K562 (cell line): ENCODE results near the gene SLC25A26.

ENCODE experiments used
- CC2D1A ChIP-seq: fragments of 450-650 bp; IDR thresholded peaks from 2 replicates; pipeline ENCODE4 v1.6.1; 2017; ENCODE audit warnings: mild to moderate bottlenecking
- GABPA ChIP-seq: fragments of 200-800 bp; sonication (Bioruptor generic); conservative IDR thresholded peaks from 2 replicates; pipeline ENCODE4 v1.6.1; 2016; ENCODE audit warnings: low read depth, missing genetic modification characterization, missing compliant biosample characterization
- KDM2B ChIP-seq: fragments of 250-450 bp; sonication (Bioruptor Pico); IDR thresholded peaks from 2 replicates; pipeline ENCODE4 v1.8.0; 2021; ENCODE audit warnings: mild to moderate bottlenecking, moderate library complexity
- NONO ChIP-seq, 2 experiments: fragments of 200-400 bp in 1 of 2; fragments of 450-650 bp in 1 of 2; formaldehyde crosslinking in 1 of 2; IDR thresholded peaks; 2 replicates each; pipeline ENCODE4 v1.6.1; 2017; ENCODE audit warnings: low read depth in 2 of 2, mild to moderate bottlenecking in 2 of 2, moderate library complexity in 2 of 2, low read length in 1 of 2
- POLR2A ChIP-seq: fragments of 450-650 bp; conservative IDR thresholded peaks from 2 replicates; pipeline ENCODE4 v1.6.1; 2016
- SMARCB1 ChIP-seq: IDR thresholded peaks from 2 replicates; pipeline ENCODE4 v1.6.1; 2011; ENCODE audit warnings: improper control_type of control experiment, low read depth; ENCODE audit not compliant: insufficient read length
- TCF7L2 ChIP-seq: fragments of 150-350 bp; IDR thresholded peaks from 2 replicates; pipeline ENCODE4 v1.6.1; 2016; ENCODE audit warnings: low read depth, mild to moderate bottlenecking, low read length, moderate library complexity
- ZBTB17 ChIP-seq: fragments of 450-650 bp; formaldehyde crosslinking; IDR thresholded peaks from 2 replicates; pipeline ENCODE4 v1.4.0; 2020; ENCODE audit warnings: mild to moderate bottlenecking
- ZNF274 ChIP-seq: IDR thresholded peaks from 2 replicates; pipeline ENCODE4 v1.6.1; 2011; ENCODE audit warnings: low read depth, mild to moderate bottlenecking, low read length, moderate library complexity, borderline replicate concordance
- TF ChIP-seq, protein P1 (sequence below), 2 experiments: fragments of 450-650 bp; formaldehyde crosslinking in 1 of 2; IDR thresholded peaks; 2 replicates each; pipeline versions ENCODE4 v1.4.0 to v1.6.1; 2014 to 2020; ENCODE audit warnings: mild to moderate bottlenecking in 2 of 2, borderline replicate concordance in 1 of 2, low read depth in 1 of 2
- TF ChIP-seq, protein P2 (sequence below), 3 experiments: IDR thresholded peaks in 2 of 3; conservative IDR thresholded peaks in 1 of 3; 2 replicates each; pipeline ENCODE4 v1.5.1; 2011 to 2012; ENCODE audit warnings: low read length in 3 of 3, mild to moderate bottlenecking in 3 of 3, control low read depth in 2 of 3, improper control_type of control experiment in 1 of 3, inconsistent platforms in 1 of 3, low read depth in 1 of 3, mixed read lengths in 1 of 3, moderate library complexity in 1 of 3; ENCODE audit not compliant: insufficient read depth in 2 of 3
- TF ChIP-seq, protein P3 (sequence below): fragments of 250-450 bp; sonication (Bioruptor Pico); IDR thresholded peaks from 2 replicates; pipeline ENCODE4 v1.8.0; 2021; ENCODE audit warnings: borderline replicate concordance, mild to moderate bottlenecking, moderate library complexity; ENCODE audit not compliant: poor library complexity, severe bottlenecking

DNA sequence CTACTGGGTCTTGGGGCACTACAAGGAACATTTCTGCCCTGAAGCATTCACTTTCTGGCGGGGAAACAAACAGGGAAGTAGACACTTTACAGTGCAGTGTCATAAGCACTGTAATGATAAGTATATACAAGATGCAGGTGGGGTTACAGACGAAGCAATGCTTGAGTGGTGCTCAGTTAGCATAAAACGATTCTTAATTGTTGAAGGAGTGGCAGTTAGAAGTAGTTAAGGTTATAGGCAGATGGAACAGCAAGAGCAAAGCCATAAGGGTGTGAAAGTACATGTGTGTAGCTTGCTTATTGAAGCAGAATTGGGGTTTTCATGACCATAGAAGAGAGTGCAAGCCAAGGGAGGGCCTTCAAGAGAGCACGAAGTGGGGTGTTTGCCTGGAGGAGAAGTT is 46.2 kb downstream of the SLC25A26 start:
- TF ChIP-seq, protein P1, sequence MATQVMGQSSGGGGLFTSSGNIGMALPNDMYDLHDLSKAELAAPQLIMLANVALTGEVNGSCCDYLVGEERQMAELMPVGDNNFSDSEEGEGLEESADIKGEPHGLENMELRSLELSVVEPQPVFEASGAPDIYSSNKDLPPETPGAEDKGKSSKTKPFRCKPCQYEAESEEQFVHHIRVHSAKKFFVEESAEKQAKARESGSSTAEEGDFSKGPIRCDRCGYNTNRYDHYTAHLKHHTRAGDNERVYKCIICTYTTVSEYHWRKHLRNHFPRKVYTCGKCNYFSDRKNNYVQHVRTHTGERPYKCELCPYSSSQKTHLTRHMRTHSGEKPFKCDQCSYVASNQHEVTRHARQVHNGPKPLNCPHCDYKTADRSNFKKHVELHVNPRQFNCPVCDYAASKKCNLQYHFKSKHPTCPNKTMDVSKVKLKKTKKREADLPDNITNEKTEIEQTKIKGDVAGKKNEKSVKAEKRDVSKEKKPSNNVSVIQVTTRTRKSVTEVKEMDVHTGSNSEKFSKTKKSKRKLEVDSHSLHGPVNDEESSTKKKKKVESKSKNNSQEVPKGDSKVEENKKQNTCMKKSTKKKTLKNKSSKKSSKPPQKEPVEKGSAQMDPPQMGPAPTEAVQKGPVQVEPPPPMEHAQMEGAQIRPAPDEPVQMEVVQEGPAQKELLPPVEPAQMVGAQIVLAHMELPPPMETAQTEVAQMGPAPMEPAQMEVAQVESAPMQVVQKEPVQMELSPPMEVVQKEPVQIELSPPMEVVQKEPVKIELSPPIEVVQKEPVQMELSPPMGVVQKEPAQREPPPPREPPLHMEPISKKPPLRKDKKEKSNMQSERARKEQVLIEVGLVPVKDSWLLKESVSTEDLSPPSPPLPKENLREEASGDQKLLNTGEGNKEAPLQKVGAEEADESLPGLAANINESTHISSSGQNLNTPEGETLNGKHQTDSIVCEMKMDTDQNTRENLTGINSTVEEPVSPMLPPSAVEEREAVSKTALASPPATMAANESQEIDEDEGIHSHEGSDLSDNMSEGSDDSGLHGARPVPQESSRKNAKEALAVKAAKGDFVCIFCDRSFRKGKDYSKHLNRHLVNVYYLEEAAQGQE (IDR thresholded peaks at IDR 0.05; ENCODE audit: borderline replicate concordance), result no peak
- TF ChIP-seq, protein P1 (CRISPR knock-in tag; IDR thresholded peaks at IDR 0.05; ENCODE audit: low read depth), result no peak
- no peak for TF ChIP-seq ZBTB17 (CRISPR knock-in tag)
- TF ChIP-seq ZNF274, result no peak
- no peak for TF ChIP-seq CC2D1A
- no peak for TF ChIP-seq KDM2B (CRISPR knock-in tag)
- TF ChIP-seq, protein P2, sequence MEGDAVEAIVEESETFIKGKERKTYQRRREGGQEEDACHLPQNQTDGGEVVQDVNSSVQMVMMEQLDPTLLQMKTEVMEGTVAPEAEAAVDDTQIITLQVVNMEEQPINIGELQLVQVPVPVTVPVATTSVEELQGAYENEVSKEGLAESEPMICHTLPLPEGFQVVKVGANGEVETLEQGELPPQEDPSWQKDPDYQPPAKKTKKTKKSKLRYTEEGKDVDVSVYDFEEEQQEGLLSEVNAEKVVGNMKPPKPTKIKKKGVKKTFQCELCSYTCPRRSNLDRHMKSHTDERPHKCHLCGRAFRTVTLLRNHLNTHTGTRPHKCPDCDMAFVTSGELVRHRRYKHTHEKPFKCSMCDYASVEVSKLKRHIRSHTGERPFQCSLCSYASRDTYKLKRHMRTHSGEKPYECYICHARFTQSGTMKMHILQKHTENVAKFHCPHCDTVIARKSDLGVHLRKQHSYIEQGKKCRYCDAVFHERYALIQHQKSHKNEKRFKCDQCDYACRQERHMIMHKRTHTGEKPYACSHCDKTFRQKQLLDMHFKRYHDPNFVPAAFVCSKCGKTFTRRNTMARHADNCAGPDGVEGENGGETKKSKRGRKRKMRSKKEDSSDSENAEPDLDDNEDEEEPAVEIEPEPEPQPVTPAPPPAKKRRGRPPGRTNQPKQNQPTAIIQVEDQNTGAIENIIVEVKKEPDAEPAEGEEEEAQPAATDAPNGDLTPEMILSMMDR (IDR thresholded peaks at IDR 0.05 in 2 of 3, conservative IDR thresholded peaks at IDR 0.05 in 1 of 3; ENCODE audit: insufficient read depth in 2 of 3, low read depth in 1 of 3, low read length in 3 of 3), result no peak
- no peak for TF ChIP-seq NONO (IDR thresholded peaks at IDR 0.05; ENCODE audit: low read depth in 2 of 2, low read length in 1 of 2)
- no peak for TF ChIP-seq GABPA (tag)
- no peak for TF ChIP-seq POLR2A
- no peak for TF ChIP-seq SMARCB1
- TF ChIP-seq, protein P3, sequence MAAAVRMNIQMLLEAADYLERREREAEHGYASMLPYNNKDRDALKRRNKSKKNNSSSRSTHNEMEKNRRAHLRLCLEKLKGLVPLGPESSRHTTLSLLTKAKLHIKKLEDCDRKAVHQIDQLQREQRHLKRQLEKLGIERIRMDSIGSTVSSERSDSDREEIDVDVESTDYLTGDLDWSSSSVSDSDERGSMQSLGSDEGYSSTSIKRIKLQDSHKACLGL, result no peak
- no peak for TF ChIP-seq TCF7L2
